ENCODE results near the gene SUFU. TPM values are rescaled to one million over a fixed set of nuclear protein-coding genes. Genes with fewer than 3 reads are reported as not detected.

SUFU gene
- total RNA-seq, 1 donor from 2014 or later, result 8.9 TPM

GRCh38 chr10:102537367-102537766 is 33.6 kb downstream of the SUFU start:
- Histone ChIP-seq H3K36me3 (ENCODE audit: control insufficient read depth, insufficient read depth, low read length) (no peaks in the 10 kb centered on the region), H3K4me3 (ENCODE audit: low read depth, low read length) (no peak overlapping the region), H3K27me3 (ENCODE audit: control insufficient read depth, insufficient read depth, low read length) (no peaks in the 10 kb centered on the region)
- TF ChIP-seq CTCF (IDR thresholded peaks at IDR 0.05; ENCODE audit: insufficient read depth, low read length, poor library complexity, severe bottlenecking), result no peak
- no peak for DNase-seq (ENCODE audit: low read depth)

GRCh38 chr10:102537948-102538347 is 34.2 kb downstream of the SUFU start:
- Histone ChIP-seq H3K4me3 (ENCODE audit: low read depth, low read length) (no peak overlapping the region), H3K36me3 (ENCODE audit: control insufficient read depth, insufficient read depth, low read length) (no peaks in the 10 kb centered on the region), H3K27me3 (ENCODE audit: control insufficient read depth, insufficient read depth, low read length) (no peaks in the 10 kb centered on the region)
- no peak for TF ChIP-seq CTCF (IDR thresholded peaks at IDR 0.05; ENCODE audit: insufficient read depth, low read length, poor library complexity, severe bottlenecking)
- no peak for DNase-seq (ENCODE audit: low read depth)

- H3K27me3 ChIP-seq (ENCODE audit: control insufficient read depth, insufficient read depth, low read length), result no peaks in the 10 kb centered on the region
- DNase-seq (ENCODE audit: low read depth), result no peak
- no peak for TF ChIP-seq CTCF (IDR thresholded peaks at IDR 0.05; ENCODE audit: insufficient read depth, low read length, poor library complexity, severe bottlenecking)
- no peak overlapping the region for H3K4me3 ChIP-seq (ENCODE audit: low read depth, low read length)
- H3K36me3 ChIP-seq (ENCODE audit: control insufficient read depth, insufficient read depth, low read length), result no peaks in the 10 kb centered on the region
Measured at GRCh38 chr10:102538811-102539210, 35.0 kb downstream of the SUFU start.

GRCh38 chr10:102540023-102540422 is 36.3 kb downstream of the SUFU start:
- Histone ChIP-seq H3K4me3 (ENCODE audit: low read depth, low read length) (no peak overlapping the region), H3K27me3 (ENCODE audit: control insufficient read depth, insufficient read depth, low read length) (no peaks in the 10 kb centered on the region), H3K36me3 (ENCODE audit: control insufficient read depth, insufficient read depth, low read length) (no peaks in the 10 kb centered on the region)
- TF ChIP-seq CTCF (IDR thresholded peaks at IDR 0.05; ENCODE audit: insufficient read depth, low read length, poor library complexity, severe bottlenecking), result peak; percentile 39
- no peak for DNase-seq (ENCODE audit: low read depth)

GRCh38 chr10:102542800-102543418 is 39.1 kb downstream of the SUFU start:
- no peak overlapping the region for H3K4me3 ChIP-seq (ENCODE audit: low read depth, low read length)
- no peak for TF ChIP-seq CTCF (IDR thresholded peaks at IDR 0.05; ENCODE audit: insufficient read depth, low read length, poor library complexity, severe bottlenecking)
- H3K27me3 ChIP-seq (ENCODE audit: control insufficient read depth, insufficient read depth, low read length), result no peaks in the 10 kb centered on the region
- DNase-seq (ENCODE audit: low read depth), result no peak
- no peaks in the 10 kb centered on the region for H3K36me3 ChIP-seq (ENCODE audit: control insufficient read depth, insufficient read depth, low read length)

- Histone ChIP-seq H3K4me3 (ENCODE audit: low read depth, low read length) (no peak overlapping the region), H3K36me3 (ENCODE audit: control insufficient read depth, insufficient read depth, low read length) (no peaks in the 10 kb centered on the region), H3K27me3 (ENCODE audit: control insufficient read depth, insufficient read depth, low read length) (no peaks in the 10 kb centered on the region)
- no peak for TF ChIP-seq CTCF (IDR thresholded peaks at IDR 0.05; ENCODE audit: insufficient read depth, low read length, poor library complexity, severe bottlenecking)
- DNase-seq (ENCODE audit: low read depth), result no peak
Measured at GRCh38 chr10:102545265-102545871, 41.6 kb downstream of the SUFU start.

Data from kidney epithelial cell (primary cell).